HG02938 (cell line): Measurements from ENCODE around the gene CWC22.
"Not testable (repeated sequence)": the region's sequence is repeated elsewhere in the genome, so short reads cannot be mapped to it uniquely, and the experiment has no call there.

Experiments used
- ATAC-seq: cut with Tn5 transposase; IDR thresholded peaks from one replicate; pipeline ENCODE4 v1.9.1; 2021; ENCODE audit warnings: mild to moderate bottlenecking, moderate library complexity; ENCODE audit not compliant: unreplicated experiment

Gene CWC22

DNA sequence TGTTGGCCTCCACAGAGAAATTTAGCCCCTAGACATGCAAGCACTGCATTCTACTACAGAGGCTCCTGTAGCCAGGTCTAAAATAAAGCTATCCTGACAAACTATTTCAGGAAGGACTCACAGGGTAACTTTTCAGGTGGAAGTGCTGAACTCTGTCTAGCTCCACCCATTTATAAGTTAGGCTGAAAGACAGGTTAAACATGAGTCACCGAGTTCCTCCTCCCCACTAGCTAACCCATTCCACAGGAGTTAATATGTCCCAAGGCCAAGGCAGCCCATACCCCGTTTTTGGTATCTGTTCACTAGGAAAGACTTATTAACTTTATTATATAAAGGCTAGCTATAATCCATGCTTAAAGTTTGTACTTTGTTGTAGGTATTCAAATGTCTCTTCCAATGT lies 3.5 kb downstream of the CWC22 start:
- ATAC-seq: no peak

DNA sequence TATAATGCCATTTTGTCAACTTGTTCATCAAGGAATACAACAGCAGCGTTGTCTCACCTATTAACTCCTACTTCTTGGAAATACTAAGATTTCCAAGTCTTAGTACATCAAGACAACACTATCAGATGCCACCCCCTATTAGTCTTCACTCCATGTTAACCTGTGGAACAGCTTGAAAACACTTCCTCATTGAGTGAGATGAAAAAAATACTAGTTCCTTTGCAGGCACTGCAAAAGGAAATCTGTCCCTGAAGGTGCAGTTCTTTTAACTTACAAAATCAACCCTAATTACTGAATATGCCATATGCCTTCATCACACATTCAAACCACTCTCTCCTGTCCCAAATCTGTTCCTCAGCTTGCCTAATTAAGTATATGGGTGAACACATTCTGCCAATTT lies 4.0 kb downstream of the CWC22 start:
- no peak for ATAC-seq

DNA sequence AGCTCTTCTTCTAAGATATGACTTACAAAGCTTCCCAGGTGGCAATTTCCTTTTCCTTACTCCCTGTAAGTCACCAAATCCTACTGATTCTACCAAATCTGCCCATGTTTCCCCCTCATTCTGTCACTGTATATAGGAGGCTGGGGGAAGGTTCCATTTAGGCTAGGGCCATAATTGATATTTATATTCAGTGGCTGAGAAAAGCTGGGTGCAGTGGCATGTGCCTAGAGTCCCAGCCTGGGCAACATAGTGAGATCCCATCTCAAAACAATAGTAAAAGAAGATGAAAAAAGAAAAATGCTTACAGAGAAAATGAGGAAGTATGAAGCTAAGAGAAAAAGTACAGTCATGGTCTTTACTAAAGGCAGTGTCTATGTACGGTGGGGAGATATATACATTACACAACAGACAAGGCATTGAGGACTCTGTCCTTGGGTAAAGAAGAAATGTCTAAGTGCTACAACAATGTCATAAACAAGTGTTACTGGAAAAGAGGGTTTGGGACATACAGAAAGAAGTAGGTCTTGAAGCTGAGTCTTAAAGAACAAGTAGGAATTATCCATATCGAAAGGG lies 4.8 kb downstream of the CWC22 start:
- no peak for ATAC-seq

DNA sequence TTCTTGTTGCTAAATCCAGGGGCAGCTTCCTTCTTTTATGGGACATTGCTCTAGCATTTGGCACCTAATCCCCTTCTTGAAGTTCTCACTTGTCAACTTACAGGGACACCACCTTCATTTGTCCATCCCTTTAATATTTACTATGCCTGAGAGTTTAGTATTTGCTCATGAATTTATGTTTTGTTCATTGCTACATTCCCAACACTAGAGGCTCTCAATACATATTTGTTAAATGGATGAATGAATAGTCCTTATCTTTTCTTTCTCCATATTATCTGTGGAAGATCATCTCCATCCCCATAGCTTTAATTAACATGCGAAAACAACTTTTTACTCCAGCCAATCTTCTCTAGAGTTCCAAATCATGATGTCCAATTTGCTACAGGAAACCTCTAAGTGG lies 5.4 kb downstream of the CWC22 start:
- no peak for ATAC-seq

DNA sequence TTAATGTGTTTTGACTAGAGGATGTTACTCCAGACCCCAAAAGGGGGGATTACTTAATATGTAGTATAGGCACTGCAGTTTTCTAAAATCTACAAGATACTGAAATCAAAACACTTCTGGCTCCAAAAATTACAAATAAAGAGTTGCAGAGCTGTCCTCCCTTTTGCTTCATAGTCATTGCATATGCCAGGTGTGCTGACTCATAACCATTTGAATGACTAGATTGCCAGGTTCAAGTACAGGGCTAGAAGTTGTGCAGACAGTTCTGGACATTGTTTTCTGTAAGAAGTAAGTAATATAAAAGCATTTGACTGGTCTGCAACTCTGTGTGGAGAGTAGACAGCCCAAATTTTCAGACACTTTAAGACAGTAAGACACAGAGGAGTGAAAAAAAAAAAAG lies 6.7 kb downstream of the CWC22 start:
- no peak for ATAC-seq

DNA sequence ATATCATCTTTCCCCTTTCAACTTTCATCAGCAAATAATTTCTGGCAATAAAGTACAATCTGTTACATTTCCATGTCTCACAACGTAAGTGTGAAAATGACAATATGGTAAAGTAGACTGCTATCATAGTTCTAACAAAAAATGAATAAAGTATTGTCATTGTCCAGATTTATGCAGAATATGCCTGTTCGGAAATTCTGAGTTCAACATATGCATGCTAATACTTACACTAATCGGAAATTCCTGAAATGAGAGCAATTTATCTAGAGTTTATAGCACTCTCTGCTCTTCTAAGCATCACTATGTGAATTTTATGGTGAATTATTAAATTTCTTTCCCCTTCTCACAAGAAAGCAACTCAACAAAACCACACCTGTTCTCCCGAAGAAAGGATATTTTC lies 8.1 kb downstream of the CWC22 start:
- ATAC-seq: no peak

DNA sequence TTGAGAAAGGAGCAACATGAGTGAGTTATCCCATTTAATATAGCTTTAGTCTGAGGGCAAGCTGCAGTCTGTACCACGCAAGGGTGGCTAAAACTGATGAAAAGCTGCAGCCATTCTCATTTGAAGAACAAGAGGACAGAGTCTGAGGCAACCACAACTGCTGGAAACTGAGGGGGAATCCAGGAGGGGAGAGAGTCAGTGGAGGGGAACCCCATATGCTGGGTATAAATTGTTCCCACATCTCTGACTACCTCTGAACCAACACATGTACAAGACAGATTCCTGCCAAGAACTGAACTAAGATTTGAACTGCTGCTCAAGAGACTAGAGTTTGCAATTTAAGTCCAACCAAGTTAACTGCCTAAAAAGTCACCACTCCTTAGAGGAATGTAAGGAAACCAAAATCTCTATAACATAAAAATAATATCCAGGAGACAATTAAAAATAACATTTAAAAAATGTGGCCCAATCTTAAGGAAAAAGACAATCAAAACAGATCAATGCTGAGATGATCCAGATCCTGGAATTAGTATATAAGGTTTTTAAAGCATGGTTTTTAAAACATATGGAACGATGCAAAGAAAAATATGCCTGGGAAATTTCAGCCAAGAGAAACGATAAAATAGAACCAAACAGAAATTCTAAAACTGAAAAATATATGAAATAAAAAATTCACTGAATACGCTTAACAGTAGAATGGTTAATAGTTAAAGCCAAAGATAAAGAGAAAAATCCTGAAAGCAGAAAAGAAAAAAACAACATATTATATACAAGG lies 11.2 kb downstream of the CWC22 start:
- no peak for ATAC-seq

DNA sequence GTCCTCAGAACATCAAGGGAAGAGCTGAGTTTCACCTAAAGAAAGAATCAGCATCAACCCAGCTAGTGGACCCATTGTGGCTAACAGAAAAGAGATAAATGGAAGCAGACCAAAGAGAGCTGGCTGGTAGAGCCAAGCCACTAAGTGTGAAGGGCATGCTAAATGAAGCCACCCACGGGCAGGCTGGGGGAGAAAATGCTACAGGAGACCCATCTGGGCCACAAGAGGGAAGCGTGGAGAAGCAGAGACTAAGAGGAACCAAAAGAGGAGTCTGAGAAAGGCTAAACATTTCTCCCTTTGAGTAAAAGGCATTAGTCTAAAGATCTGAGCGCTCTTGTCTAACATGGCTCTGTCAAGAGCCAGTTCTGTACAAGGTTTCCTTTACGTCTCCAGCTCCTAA lies 15.8 kb downstream of the CWC22 start:
- ATAC-seq: no peak

DNA sequence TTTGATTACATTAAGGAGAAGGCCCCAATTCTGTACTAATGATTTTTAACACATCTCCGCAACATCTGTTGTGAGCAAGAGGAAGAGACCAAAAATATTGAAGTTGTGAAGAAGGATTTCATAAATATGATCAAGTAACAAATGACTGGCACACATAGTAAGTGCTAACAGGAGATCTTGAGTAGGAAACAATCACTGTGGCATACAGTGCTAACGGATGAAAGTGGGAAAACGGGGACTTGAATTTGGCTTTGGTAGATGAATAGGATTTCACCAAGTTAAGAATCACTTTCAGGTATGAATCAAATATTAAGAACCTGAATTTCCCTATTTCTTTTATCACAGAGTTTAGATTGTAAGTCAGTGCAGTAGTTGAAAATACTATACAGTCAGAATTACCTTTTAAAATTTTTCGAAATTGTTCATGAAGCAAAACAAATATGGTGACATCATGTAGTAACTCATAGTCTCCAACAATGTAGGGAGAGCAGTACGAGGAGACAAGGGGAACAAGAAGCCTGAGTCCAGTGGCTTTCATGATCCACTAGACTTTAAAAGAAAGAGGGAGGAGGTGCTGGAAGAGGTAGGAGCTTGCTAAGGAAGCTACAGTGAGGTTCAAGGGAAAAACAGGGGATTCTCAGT lies 16.3 kb downstream of the CWC22 start:
- no peak for ATAC-seq

DNA sequence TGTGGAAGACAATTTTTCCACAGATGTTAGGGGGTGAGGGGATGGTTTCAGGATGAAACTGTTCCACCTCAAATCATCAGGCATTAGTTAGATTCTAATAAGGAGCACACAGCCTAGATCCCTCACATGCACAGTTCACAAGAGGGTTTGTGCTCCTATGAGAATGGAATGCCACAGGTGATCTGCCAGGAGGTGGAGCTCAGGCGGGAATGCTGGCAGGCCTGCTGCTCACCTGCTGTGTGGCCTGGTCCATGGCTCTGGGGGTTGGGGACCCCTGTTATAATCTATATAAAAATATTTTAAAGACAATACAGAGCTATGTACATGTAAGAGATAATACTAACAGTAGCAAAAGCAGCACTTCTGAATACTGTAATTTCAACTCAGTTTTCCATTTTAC lies 19.2 kb downstream of the CWC22 start:
- no peak for ATAC-seq

DNA sequence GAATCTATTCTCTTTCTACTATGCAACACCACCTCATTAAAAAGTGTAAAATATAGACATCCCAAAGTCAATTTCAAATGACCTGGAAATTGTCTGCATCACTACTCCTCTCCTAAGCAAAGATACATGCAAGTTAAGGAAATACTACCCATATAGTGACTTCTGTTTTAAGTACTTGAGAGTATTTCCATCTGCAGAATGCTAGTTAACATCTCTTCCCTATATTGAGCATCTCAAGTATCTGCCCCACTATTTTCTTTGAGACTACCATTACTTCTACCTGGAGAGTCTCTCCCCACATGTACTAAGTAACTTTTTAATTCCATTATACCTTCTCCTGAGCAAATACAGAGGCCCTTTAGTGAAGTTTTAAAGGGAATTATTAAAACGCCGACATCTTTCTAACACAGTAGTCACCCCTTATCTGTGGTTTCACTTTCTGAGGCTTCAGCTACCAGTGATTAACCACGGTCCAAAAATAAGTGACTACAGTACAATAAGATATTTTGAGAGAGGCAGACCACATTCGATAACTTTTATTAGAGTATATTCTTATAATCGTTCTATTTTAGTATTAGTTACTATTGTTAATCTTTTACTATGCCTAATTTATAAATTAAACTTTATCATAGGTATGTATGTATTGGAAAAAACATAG lies 21.8 kb downstream of the CWC22 start:
- peak; percentile 84 for ATAC-seq

DNA sequence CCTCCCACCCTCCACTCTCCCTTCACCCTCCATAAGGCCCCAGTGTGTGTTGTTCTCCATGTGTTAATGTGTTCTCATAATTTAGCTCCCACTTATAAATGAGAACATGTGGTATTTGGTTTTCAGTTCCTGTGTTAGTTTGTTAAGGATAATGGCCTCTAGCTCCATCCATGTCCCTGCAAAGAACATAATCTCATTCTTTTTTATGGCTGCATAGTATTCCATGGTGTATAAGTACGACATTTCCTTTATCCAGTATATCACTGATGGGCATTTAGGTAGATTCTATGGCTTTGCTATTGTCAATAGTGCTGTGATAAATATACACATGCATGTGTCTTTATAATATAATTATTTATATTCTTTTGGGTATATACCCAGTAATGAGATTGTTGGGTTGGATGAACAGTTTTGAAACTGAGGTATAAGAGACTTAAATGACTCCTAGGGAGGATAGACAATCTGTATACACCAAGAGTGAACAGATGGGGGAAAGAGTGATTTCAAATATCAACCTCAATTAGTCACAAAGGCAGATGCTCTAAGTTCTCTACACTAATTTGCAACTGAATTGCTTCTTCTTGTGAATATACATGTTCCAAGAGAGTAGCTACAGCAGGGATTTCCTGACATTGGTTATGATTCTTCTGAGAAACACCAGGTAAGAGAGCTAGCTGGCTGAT lies 23.7 kb downstream of the CWC22 start:
- ATAC-seq: no peak

DNA sequence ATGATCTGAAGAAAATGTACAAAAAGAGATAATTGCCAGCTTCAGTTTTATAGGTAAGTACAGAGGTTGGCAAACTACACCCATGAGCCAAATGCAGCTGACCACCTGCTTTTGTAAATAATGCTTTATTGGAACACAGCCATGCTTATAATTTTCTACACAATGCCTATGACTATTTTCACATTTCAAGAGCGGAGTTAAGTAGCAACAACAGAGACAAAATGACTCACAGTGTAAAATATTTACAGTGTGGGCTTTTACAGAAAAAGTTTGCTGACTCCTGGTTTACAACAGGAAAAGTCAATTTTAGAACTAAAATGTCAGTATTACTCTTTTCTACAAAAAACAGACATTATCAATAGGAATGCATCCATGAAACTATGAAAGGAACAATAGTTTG lies 26.0 kb downstream of the CWC22 start:
- no peak for ATAC-seq

DNA sequence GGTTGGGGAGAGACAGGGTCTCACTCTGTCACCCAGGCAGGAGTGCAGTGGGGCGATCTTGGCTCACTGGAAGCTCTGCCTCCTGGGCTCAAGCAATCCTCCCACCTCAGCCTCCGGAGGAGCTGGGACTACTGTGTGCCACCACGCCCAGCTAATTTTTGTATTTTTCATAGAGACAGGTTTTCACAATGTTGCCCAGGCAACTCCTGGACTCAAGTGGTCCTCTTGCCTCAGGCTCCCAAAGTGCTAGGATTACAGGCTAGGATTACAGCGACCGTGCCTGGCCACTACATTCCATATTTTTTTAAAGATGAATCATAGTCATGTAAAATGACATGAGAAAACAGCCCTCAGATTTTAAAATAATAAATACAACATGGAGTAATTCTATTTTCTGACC lies 32.3 kb downstream of the CWC22 start:
- ATAC-seq: no peak

DNA sequence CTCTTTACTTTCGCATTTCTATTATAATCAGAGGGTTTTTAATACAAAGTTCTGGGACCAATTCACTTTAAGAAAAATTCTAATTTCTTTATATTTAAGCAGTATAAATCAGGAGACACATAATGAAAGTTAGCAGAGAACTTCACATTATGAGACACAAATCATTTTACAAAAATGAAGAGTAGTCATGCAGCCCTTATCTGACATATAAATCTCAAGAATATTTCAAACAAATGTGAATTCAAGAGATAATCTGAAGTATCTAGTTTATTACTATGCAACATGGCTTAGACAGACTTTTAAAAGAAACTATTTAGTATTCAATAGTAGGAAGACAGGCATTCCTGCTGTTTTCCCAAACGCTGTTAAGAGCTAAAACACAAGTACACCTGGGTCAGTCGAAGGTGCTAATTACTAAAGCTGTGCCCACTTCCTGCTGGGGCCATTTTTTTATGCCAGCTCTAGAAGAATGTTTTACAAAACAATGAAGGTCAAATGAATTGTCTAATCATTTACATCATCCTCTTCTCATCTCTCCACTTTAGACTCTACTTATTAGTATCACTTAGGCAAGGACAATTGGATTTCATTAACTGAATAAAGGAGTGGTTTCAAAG lies 40.2 kb downstream of the CWC22 start:
- ATAC-seq: no peak

DNA sequence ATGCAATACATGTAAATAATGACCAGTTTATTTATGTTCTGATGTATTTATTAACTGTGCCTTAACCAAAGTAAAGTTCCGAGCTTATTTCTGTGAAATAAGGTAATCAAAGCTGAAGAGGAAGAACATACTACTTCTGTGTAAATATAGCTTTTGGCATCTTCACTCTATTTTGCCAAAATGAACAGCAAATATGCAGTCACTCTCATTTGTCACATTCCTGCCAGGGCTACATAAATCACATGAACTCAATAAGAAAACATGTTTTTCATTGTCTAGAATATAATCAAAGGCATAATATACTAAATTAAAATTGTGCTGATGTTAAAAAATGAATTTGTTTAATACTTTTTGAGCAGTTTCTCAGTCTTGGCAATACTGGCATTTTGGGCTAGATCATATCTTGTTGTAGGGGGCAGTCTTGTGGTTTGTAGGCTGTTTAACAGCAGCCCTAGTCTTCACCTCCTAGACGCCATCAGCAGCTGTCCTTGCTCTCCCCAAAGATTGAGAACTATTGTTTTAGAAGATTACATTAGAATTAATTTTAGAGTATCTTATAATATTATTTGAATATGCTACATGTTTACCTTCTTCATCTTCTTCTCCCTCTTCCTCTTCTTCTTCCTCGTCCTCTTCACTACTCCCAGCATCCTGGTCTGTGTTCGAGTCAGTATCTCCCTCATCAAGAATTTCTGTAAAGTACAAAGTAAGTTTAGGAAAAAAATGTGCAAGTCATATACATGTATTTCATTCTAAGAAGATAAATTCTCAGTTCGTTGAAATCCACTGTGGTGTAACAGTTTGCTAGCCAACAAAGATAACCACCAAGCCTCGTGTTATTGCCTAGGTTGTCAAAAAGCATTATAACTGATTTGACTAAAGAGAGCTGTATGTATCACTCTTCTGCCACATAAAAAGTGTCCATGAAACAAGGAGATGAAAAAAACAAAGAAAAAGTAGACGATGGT lies 41.5 kb downstream of the CWC22 start:
- ATAC-seq: no peak

DNA sequence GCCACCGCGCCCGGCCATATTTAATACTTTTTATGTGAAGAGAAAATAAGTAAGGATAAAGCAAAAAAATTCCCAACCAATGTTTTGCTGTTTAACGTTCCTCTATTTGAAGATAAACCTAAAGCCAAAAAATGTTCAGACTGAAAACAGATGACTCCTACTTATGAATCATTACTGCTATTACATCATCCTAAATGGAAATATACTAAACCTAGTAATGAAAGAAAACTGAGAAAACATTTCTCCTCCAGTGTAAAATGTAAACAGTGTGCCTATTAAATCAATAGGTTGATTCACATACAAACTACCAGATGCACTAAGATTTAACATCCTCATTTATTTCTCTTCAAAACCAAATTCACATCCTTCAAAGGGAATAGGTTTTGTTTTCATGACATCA lies 43.5 kb downstream of the CWC22 start:
- no peak for ATAC-seq

DNA sequence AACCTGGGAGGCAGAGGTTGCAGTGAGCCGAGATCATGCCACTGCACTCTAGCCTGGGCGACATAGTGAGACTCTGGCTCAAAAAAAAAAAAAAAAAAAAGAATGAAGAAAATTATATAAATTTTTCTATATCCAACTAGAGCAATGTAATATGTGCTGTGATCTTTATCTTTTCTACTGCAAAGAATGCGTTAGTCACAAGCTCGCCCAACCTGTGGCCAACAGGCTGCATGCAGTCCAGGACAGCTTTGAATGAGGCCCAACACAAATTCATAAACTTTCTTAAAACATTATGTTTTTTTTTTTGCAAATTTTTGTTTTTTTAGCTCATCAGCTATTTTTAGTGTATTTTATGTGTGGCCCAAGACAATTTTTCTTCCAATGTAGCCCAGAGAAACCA lies 48.8 kb downstream of the CWC22 start:
- not testable (repeated sequence) for ATAC-seq

DNA sequence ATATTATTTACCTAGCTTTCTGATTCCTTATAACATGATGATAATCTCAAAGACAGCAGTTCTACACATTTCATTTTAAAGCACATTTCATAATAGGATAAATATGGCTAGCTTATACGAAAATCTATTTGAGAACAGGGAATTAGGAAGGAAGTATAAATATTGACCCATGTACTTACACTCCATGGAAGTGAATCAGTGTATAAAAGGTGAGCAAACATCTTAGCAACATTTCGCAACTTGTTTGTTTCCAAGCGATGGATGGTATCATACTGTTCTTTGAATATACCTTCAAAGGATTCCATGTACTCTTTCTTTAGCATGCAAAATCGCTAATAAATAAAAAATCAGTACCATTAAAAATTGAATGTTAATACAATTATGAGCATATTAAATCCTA lies 53.1 kb downstream of the CWC22 start:
- ATAC-seq: no peak

DNA sequence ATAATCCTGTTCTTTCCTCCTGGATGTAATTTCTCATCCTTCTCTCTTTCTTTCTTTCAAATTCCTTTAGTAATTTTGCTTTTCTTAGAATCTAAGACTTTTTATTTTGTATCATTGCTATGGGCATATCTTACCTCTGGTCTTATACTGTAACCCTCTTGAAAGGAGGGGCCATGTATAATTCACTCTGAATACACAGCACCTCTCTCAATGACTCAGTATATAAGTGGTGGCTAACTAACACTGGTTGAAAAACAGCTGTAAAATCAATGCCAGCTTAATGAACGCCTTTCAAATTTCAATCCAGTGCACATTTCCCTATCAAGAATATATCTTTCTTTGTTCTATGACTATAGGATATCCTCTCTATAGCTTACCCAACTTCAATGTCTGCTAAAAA lies 53.7 kb downstream of the CWC22 start:
- no peak for ATAC-seq
